HCT116 (cell line): Measurements from ENCODE around the gene CDKL5. TPM values are rescaled to one million over a fixed set of nuclear protein-coding genes. Genes with fewer than 3 reads are reported as not detected.

Experiments used
- ATAC-seq: fragments of 200-7000 bp; cut with Tn5 transposase; 2 replicates; pipeline ENCODE4 v1.9.1; 2020; ENCODE audit warnings: mild to moderate bottlenecking, moderate library complexity
- BruUV-seq: library from RNA; stranded (reverse); fragments of 400-500 nt; replicated peaks from 2 replicates; lab custom pipeline; 2021; lab: Mats Ljungman, UMichigan
- CTCF ChIA-PET: fragments of 300-600 bp; sonication (Branson Sonifier 250); formaldehyde crosslinking; loops from one replicate; lab custom pipeline; 2021; ENCODE audit warnings: antibody characterized with exemption; lab: Charles Lee
- POLR2A ChIA-PET: fragments of 300-600, 350-600 bp; sonication (Branson Sonifier 250); formaldehyde crosslinking; loops from one replicate; lab custom pipeline; 2021; ENCODE audit warnings: antibody characterized with exemption; lab: Charles Lee
- RAD21 ChIA-PET, 2 experiments: fragments of 300-600 bp; sonication (Branson Sonifier 250); formaldehyde crosslinking; loops; one replicate each; lab custom pipeline; 2023; ENCODE audit warnings: low total read pairs in 2 of 2; ENCODE audit not compliant: uncharacterized antibody in 2 of 2, unreplicated experiment in 2 of 2, low non-redundant PET in 1 of 2; lab: Charles Lee
- DNase-seq: peaks from one replicate; pipeline ENCODE4 v3.0.0-alpha.2; 2010; ENCODE audit warnings: low read depth, low spot score
- H2AFZ ChIP-seq: fragments of 200-600 bp; shearing (Covaris generic), sonication (generic); 2 replicates; pipeline ENCODE4 v1.6.1; 2017; ENCODE audit warnings: low read depth, mixed run types, mixed read lengths, antibody characterized with exemption, low read length; ENCODE audit not compliant: poor library complexity, severe bottlenecking
- H3K27ac ChIP-seq: 2 replicates; pipeline ENCODE4 v1.5.1; 2012; ENCODE audit warnings: low read depth, low read length
- H3K27me3 ChIP-seq: fragments of 200-600 bp; sonication (generic); 2 replicates; pipeline ENCODE4 v1.6.1; 2016; ENCODE audit warnings: mixed run types, low read length, mixed read lengths; ENCODE audit not compliant: insufficient read depth
- H3K36me3 ChIP-seq, 2 experiments: fragments of 200-500 bp in 1 of 2; fragments of 200-600 bp in 1 of 2; sonication (Bioruptor generic) in 1 of 2; sonication (generic) in 1 of 2; 2 replicates each; pipeline versions ENCODE4 v1.5.1 to v1.6.1; 2014 to 2016; ENCODE audit warnings: low read length in 2 of 2, inconsistent platforms in 1 of 2, mixed read lengths in 1 of 2, mixed run types in 1 of 2; ENCODE audit not compliant: insufficient read depth in 2 of 2, control insufficient read depth in 1 of 2
- H3K4me1 ChIP-seq, 2 experiments: fragments of 200-600 bp in 1 of 2; sonication (generic) in 1 of 2; 2 replicates each; pipeline versions ENCODE4 v1.5.1 to v1.6.1; 2012 to 2017; ENCODE audit warnings: low read length in 2 of 2, inconsistent platforms in 1 of 2, mild to moderate bottlenecking in 1 of 2, mixed read lengths in 1 of 2, mixed run types in 1 of 2, moderate library complexity in 1 of 2; ENCODE audit not compliant: insufficient read depth in 2 of 2, control insufficient read depth in 1 of 2
- H3K4me2 ChIP-seq: fragments of 200-600 bp; sonication (generic); 2 replicates; pipeline ENCODE4 v1.6.1; 2017; ENCODE audit warnings: mixed run types, low read length, mixed read lengths
- H3K4me3 ChIP-seq, 2 experiments: fragments of 200-600 bp in 1 of 2; sonication (generic) in 1 of 2; replicated peaks in 1 of 2; 2 replicates each; pipeline ENCODE4 v1.5.1; 2011 to 2016; ENCODE audit warnings: low read length in 2 of 2, control low read depth in 1 of 2, low read depth in 1 of 2, mild to moderate bottlenecking in 1 of 2, mixed read lengths in 1 of 2, mixed run types in 1 of 2
- H3K79me2 ChIP-seq: fragments of 200-600 bp; sonication (generic); 2 replicates; pipeline ENCODE4 v1.6.1; 2017; ENCODE audit warnings: mild to moderate bottlenecking, mixed run types, low read length, moderate library complexity, mixed read lengths; ENCODE audit not compliant: insufficient read depth
- H3K9ac ChIP-seq: fragments of 200-600 bp; sonication (generic); 2 replicates; pipeline ENCODE4 v1.6.1; 2016; ENCODE audit warnings: low read length, mixed read lengths
- H3K9me2 ChIP-seq: fragments of 200-600 bp; sonication (generic), shearing (Covaris generic); 2 replicates; pipeline ENCODE4 v1.6.1; 2017; ENCODE audit warnings: mixed run types, mild to moderate bottlenecking, moderate library complexity; ENCODE audit not compliant: insufficient read depth
- H3K9me3 ChIP-seq, 2 experiments: fragments of 200-500 bp in 1 of 2; fragments of 200-600 bp in 1 of 2; sonication (Bioruptor generic) in 1 of 2; sonication (generic) in 1 of 2; 2 replicates each; pipeline ENCODE4 v1.6.1; 2014 to 2017; ENCODE audit warnings: low read length in 2 of 2, mixed read lengths in 2 of 2, inconsistent platforms in 1 of 2, low read depth in 1 of 2, mild to moderate bottlenecking in 1 of 2, mixed run types in 1 of 2, moderate library complexity in 1 of 2; ENCODE audit not compliant: control insufficient read depth in 1 of 2, insufficient read depth in 1 of 2
- H4K20me1 ChIP-seq: fragments of 200-600 bp; sonication (generic), shearing (Covaris generic); 2 replicates; pipeline ENCODE4 v1.6.1; 2017; ENCODE audit warnings: mixed run types, mild to moderate bottlenecking, moderate library complexity; ENCODE audit not compliant: insufficient read depth
- CEBPB ChIP-seq: IDR thresholded peaks from 2 replicates; pipeline ENCODE4 v1.6.1; 2012; ENCODE audit warnings: low read depth
- EZH2phosphoT487 ChIP-seq: fragments of 200-600 bp; IDR thresholded peaks from 2 replicates; pipeline ENCODE4 v1.6.1; 2018; ENCODE audit warnings: antibody characterized with exemption, borderline replicate concordance
- JUND ChIP-seq: IDR thresholded peaks from 2 replicates; pipeline ENCODE4 v1.6.1; 2012
- POLR2A ChIP-seq: IDR thresholded peaks from 2 replicates; pipeline ENCODE4 v1.7.0; 2011; ENCODE audit warnings: borderline replicate concordance; ENCODE audit not compliant: insufficient read depth, insufficient read length; ENCODE audit errors: extremely low read depth
- POLR2AphosphoS5 ChIP-seq: IDR thresholded peaks from 2 replicates; pipeline ENCODE4 v1.6.1; 2011; ENCODE audit warnings: mild to moderate bottlenecking, low read depth, low read length, moderate library complexity
- RAD21 ChIP-seq: IDR thresholded peaks from 2 replicates; pipeline ENCODE4 v1.6.1; 2012; ENCODE audit warnings: low read depth, mild to moderate bottlenecking
- SIN3A ChIP-seq: IDR thresholded peaks from 2 replicates; pipeline ENCODE4 v1.6.1; 2012; ENCODE audit warnings: low read depth
- SP1 ChIP-seq: IDR thresholded peaks from 2 replicates; pipeline ENCODE4 v1.6.1; 2012; ENCODE audit warnings: low read depth
- TCF7L2 ChIP-seq: IDR thresholded peaks from 2 replicates; pipeline ENCODE4 v1.7.0; 2011; ENCODE audit warnings: borderline replicate concordance, inconsistent platforms; ENCODE audit not compliant: insufficient read depth, insufficient read length; ENCODE audit errors: extremely low read depth
- ZBTB33 ChIP-seq: IDR thresholded peaks from 2 replicates; pipeline ENCODE4 v1.6.1; 2011; ENCODE audit warnings: mild to moderate bottlenecking, low read length, moderate library complexity; ENCODE audit not compliant: insufficient replicate concordance; ENCODE audit errors: extremely low read depth
- intact Hi-C: fragments of 100-400 bp; cut with micrococcal nuclease; formaldehyde crosslinking; loops from 2 replicates; pipeline ENCODE4 v1.10.0; 2022
- total RNA-seq: library from RNA; stranded (reverse); gene quantifications from one replicate; pipeline ENCODE4 v1.2.1, GENCODE V29; 2021; ENCODE audit not compliant: unreplicated experiment
- TF ChIP-seq, protein P1 (sequence below): IDR thresholded peaks from 2 replicates; pipeline ENCODE4 v1.6.1; 2012

CDKL5 gene
- total RNA-seq, 1 experiment from 2014 or later = 2.5 TPM

GRCh38 chrX:18537068-18537467 lies 111.7 kb downstream of the CDKL5 start:
- H3K27me3 ChIP-seq = no peaks in the 10 kb centered on the region
- H3K9me3 ChIP-seq = no peaks in the 10 kb centered on the region
- no peaks in the 10 kb centered on the region for H3K79me2 ChIP-seq
- no peak overlapping the region for H3K27ac ChIP-seq
- DNase-seq = no peak
- CTCF ChIA-PET = no interaction called here
- TF ChIP-seq CEBPB (no peak), ZBTB33 (no peak), POLR2AphosphoS5 (no peak), SIN3A (no peak), EZH2phosphoT487 (no peak), RAD21 (no peak), SP1 (no peak), POLR2A (no peak), JUND (no peak), TCF7L2 (no peak)
- TF ChIP-seq, protein P1, sequence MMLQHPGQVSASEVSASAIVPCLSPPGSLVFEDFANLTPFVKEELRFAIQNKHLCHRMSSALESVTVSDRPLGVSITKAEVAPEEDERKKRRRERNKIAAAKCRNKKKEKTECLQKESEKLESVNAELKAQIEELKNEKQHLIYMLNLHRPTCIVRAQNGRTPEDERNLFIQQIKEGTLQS = no peak
- TF ChIP-seq, all 23 proteins: peak for 0
- Histone ChIP-seq H3K9me2 (no peaks in the 10 kb centered on the region), H3K9ac (no peak overlapping the region), H4K20me1 (no peaks in the 10 kb centered on the region), H2AFZ (no peak overlapping the region), H3K4me2 (no peak overlapping the region), H3K36me3 (no peaks in the 10 kb centered on the region), H3K4me3 (no peak overlapping the region), H3K4me1 (no peaks in the 10 kb centered on the region)
- POLR2A ChIA-PET = no interaction called here
- RAD21 ChIA-PET = no interaction called here
- intact Hi-C loops = no loop called here
- no peak for ATAC-seq
- BruUV-seq = no TSS peak
